OCI-LY3 (cell line): ENCODE results near the gene C11orf97.

ENCODE experiments used
- H2AFZ ChIP-seq: fragments of 200-600, 300-600 bp; shearing (Covaris generic); 2 replicates; pipeline ENCODE4 v1.6.0; 2014; ENCODE audit warnings: antibody characterized with exemption, low read depth, low read length
- H3K27ac ChIP-seq: fragments of 200-600, 300-600 bp; sonication (generic); 2 replicates; pipeline ENCODE4 v1.5.1; 2014; ENCODE audit warnings: mild to moderate bottlenecking, low read length, moderate library complexity, mixed read lengths
- H3K27me3 ChIP-seq: fragments of 200-600, 300-600 bp; sonication (generic); 2 replicates; pipeline ENCODE4 v1.6.1; 2014; ENCODE audit warnings: low read depth, low read length, mixed read lengths
- H3K36me3 ChIP-seq: fragments of 200-600, 300-600 bp; sonication (generic); replicated peaks from 2 replicates; pipeline ENCODE3; 2014; ENCODE audit warnings: low read depth, low read length, mixed read lengths
- H3K4me1 ChIP-seq: fragments of 300-600, 200-600 bp; sonication (generic); 2 replicates; pipeline ENCODE4 v1.6.1; 2014; ENCODE audit warnings: low read length, mixed read lengths
- H3K4me2 ChIP-seq: fragments of 200-600, 300-600 bp; sonication (generic); 2 replicates; pipeline ENCODE4 v1.6.1; 2014; ENCODE audit warnings: low read length, mixed read lengths
- H3K4me3 ChIP-seq: fragments of 300-600, 200-600 bp; sonication (generic); 2 replicates; pipeline ENCODE4 v1.5.1; 2014; ENCODE audit warnings: antibody characterized with exemption, mild to moderate bottlenecking, low read length, moderate library complexity
- H3K79me2 ChIP-seq: fragments of 300-600, 200-600 bp; shearing (Covaris generic); 2 replicates; pipeline ENCODE4 v1.6.1; 2014; ENCODE audit warnings: mild to moderate bottlenecking, low read length, mixed read lengths
- H3K9ac ChIP-seq: fragments of 300-600, 200-600 bp; shearing (Covaris generic); 2 replicates; pipeline ENCODE4 v1.6.0; 2014; ENCODE audit warnings: mild to moderate bottlenecking, low read length, moderate library complexity
- H3K9me3 ChIP-seq: fragments of 200-600, 300-600 bp; shearing (Covaris generic); 2 replicates; pipeline ENCODE4 v1.6.1; 2014; ENCODE audit warnings: low read length, mixed read lengths; ENCODE audit not compliant: insufficient read depth
- H4K20me1 ChIP-seq: fragments of 200-600, 300-600 bp; sonication (generic); 2 replicates; pipeline ENCODE4 v1.6.1; 2016; ENCODE audit warnings: low read length, mixed read lengths; ENCODE audit not compliant: insufficient read depth
- CTCF ChIP-seq: fragments of 200-600, 300-600 bp; sonication (generic); IDR thresholded peaks from 2 replicates; pipeline ENCODE4 v1.5.1; 2014; ENCODE audit warnings: antibody characterized with exemption, low read length, low read depth
- EZH2phosphoT487 ChIP-seq: fragments of 200-600 bp; shearing (Covaris generic); IDR thresholded peaks from 2 replicates; pipeline ENCODE4 v1.6.1; 2018; ENCODE audit warnings: antibody characterized with exemption, mixed run types, low read depth

Gene C11orf97

GRCh38 chr11:94525546-94526324, 13.5 kb downstream of the C11orf97 start:
- H3K4me2 ChIP-seq = no peak overlapping the region
- H2AFZ ChIP-seq = no peak overlapping the region
- no peaks in the 10 kb centered on the region for H3K79me2 ChIP-seq
- H3K27me3 ChIP-seq = peaks cover 28% of the 10 kb centered on the region
- H3K4me1 ChIP-seq = no peaks in the 10 kb centered on the region
- H3K4me3 ChIP-seq = no peak overlapping the region
- no peaks in the 10 kb centered on the region for H3K36me3 ChIP-seq
- H3K9ac ChIP-seq = no peak overlapping the region
- no peak for TF ChIP-seq CTCF
- no peak for TF ChIP-seq EZH2phosphoT487
- no peak overlapping the region for H3K27ac ChIP-seq
- H3K9me3 ChIP-seq = no peaks in the 10 kb centered on the region
- no peaks in the 10 kb centered on the region for H4K20me1 ChIP-seq

GRCh38 chr11:94526645-94527438, 14.6 kb downstream of the C11orf97 start:
- Histone ChIP-seq H4K20me1 (no peaks in the 10 kb centered on the region), H3K9me3 (no peaks in the 10 kb centered on the region), H3K36me3 (no peaks in the 10 kb centered on the region), H2AFZ (no peak overlapping the region), H3K9ac (no peak overlapping the region), H3K79me2 (no peaks in the 10 kb centered on the region), H3K27ac (no peak overlapping the region), H3K4me1 (no peaks in the 10 kb centered on the region), H3K4me2 (no peak overlapping the region), H3K4me3 (no peak overlapping the region), H3K27me3 (peaks cover 33% of the 10 kb centered on the region)
- TF ChIP-seq EZH2phosphoT487 (no peak), CTCF (no peak)

- Histone ChIP-seq H3K27ac (no peak overlapping the region), H2AFZ (no peak overlapping the region), H4K20me1 (no peaks in the 10 kb centered on the region), H3K4me1 (peaks cover 1% of the 10 kb centered on the region; the same call in 1 of the 2 replicates), H3K9me3 (no peaks in the 10 kb centered on the region), H3K9ac (no peak overlapping the region), H3K4me2 (no peak overlapping the region), H3K36me3 (no peaks in the 10 kb centered on the region), H3K27me3 (peaks cover 27% of the 10 kb centered on the region), H3K79me2 (no peaks in the 10 kb centered on the region), H3K4me3 (no peak overlapping the region)
- TF ChIP-seq CTCF (no peak), EZH2phosphoT487 (no peak)
These were observed 16.3 kb downstream of the C11orf97 start for GRCh38 chr11:94528551-94528950.

- H3K9ac ChIP-seq = no peak overlapping the region
- no peaks in the 10 kb centered on the region for H3K36me3 ChIP-seq
- H3K27ac ChIP-seq = no peak overlapping the region
- no peak for TF ChIP-seq CTCF
- TF ChIP-seq EZH2phosphoT487 = no peak
- no peak overlapping the region for H3K4me2 ChIP-seq
- H2AFZ ChIP-seq = no peak overlapping the region
- H3K27me3 ChIP-seq = peaks cover 21% of the 10 kb centered on the region
- H3K4me1 ChIP-seq = peaks cover 7% of the 10 kb centered on the region; the same call in 1 of the 2 replicates
- no peaks in the 10 kb centered on the region for H3K9me3 ChIP-seq
- no peaks in the 10 kb centered on the region for H4K20me1 ChIP-seq
- H3K79me2 ChIP-seq = no peaks in the 10 kb centered on the region
- no peak overlapping the region for H3K4me3 ChIP-seq
These were observed 19.9 kb downstream of the C11orf97 start for GRCh38 chr11:94532211-94532610.
